GM21619 (cell line): ENCODE measurements around the gene CRNKL1.

Source experiments
- ATAC-seq: cut with Tn5 transposase; IDR thresholded peaks from one replicate; pipeline ENCODE4 v1.9.1; 2021; ENCODE audit not compliant: unreplicated experiment

CRNKL1 gene

GRCh38 chr20:20063941-20064702 lies 11.9 kb upstream of the CRNKL1 start:
- ATAC-seq = no peak

GRCh38 chr20:20060234-20060998 lies 8.2 kb upstream of the CRNKL1 start:
- no peak for ATAC-seq

- ATAC-seq = no peak
Observed at GRCh38 chr20:20051767-20052073, 546 bp downstream of the CRNKL1 start.

- no peak for ATAC-seq
Observed at GRCh38 chr20:20039752-20040387, 12.4 kb downstream of the CRNKL1 start.

- ATAC-seq = no peak
Observed at GRCh38 chr20:20038586-20038985, 13.7 kb downstream of the CRNKL1 start.

GRCh38 chr20:20037960-20038359 lies 14.3 kb downstream of the CRNKL1 start:
- ATAC-seq = no peak

- ATAC-seq = no peak
Observed at GRCh38 chr20:20036756-20037155, 15.5 kb downstream of the CRNKL1 start.

- no peak for ATAC-seq
Observed at GRCh38 chr20:20034486-20034885, 17.8 kb downstream of the CRNKL1 start.

GRCh38 chr20:20031790-20032189 lies 20.5 kb downstream of the CRNKL1 start:
- ATAC-seq = no peak

- ATAC-seq = no peak
Observed at GRCh38 chr20:20027284-20027683, 25.0 kb downstream of the CRNKL1 start.

- no peak for ATAC-seq
Observed at GRCh38 chr20:20024942-20025341, 27.3 kb downstream of the CRNKL1 start.

- no peak for ATAC-seq
Observed at GRCh38 chr20:20023395-20023794, 28.9 kb downstream of the CRNKL1 start.

- ATAC-seq = peak; percentile 64
Observed at GRCh38 chr20:20022498-20022897, 29.8 kb downstream of the CRNKL1 start.

- no peak for ATAC-seq
Observed at GRCh38 chr20:20021835-20022234, 30.4 kb downstream of the CRNKL1 start.

GRCh38 chr20:20020908-20021307 lies 31.4 kb downstream of the CRNKL1 start:
- no peak for ATAC-seq

GRCh38 chr20:20019123-20019522 lies 33.1 kb downstream of the CRNKL1 start:
- ATAC-seq = no peak

- ATAC-seq = no peak
Observed at GRCh38 chr20:20018366-20018765, 33.9 kb downstream of the CRNKL1 start.

- peak; percentile 15 for ATAC-seq
Observed at GRCh38 chr20:20017844-20018185, 34.5 kb downstream of the CRNKL1 start.

GRCh38 chr20:20017001-20017843 lies 35.0 kb downstream of the CRNKL1 start, which contains the start of gene NAA20:
TSS of gene NAA20 (plus strand) at chr20:20017362. CDS start at chr20:20017397, 35 bp downstream.
- ATAC-seq = peak; percentile 99

GRCh38 chr20:20014659-20015058 lies 37.6 kb downstream of the CRNKL1 start:
- ATAC-seq = no peak

- ATAC-seq = no peak
Observed at GRCh38 chr20:20012541-20012940, 39.7 kb downstream of the CRNKL1 start.
